OCI-LY7 (cell line): ENCODE results near the gene ALOX5AP. TPM values are rescaled to one million over a fixed set of nuclear protein-coding genes. Genes with fewer than 3 reads are reported as not detected.

Experiments used
- BruUV-seq: library from RNA; stranded (reverse); fragments of 400-500 nt; replicated peaks from 2 replicates; lab custom pipeline; 2021; lab: Mats Ljungman, UMichigan
- CTCF ChIA-PET: fragments of 300-600 bp; sonication (Branson Sonifier 250); formaldehyde crosslinking; loops from one replicate; lab custom pipeline; 2022; ENCODE audit warnings: antibody characterized with exemption; ENCODE audit not compliant: unreplicated experiment; lab: Charles Lee
- POLR2A ChIA-PET: fragments of 300-600 bp; sonication (Branson Sonifier 250); formaldehyde crosslinking; loops from one replicate; lab custom pipeline; 2022; ENCODE audit warnings: antibody characterized with exemption; lab: Charles Lee
- DNase-seq: peaks from one replicate; pipeline ENCODE4 v3.0.0-alpha.2; 2015; ENCODE audit warnings: low spot score
- H2AFZ ChIP-seq: fragments of 200-600 bp; sonication (generic), shearing (Covaris generic); 2 replicates; pipeline ENCODE4 v1.6.1; 2014; ENCODE audit warnings: mild to moderate bottlenecking, antibody characterized with exemption, low read length, moderate library complexity
- H3K27ac ChIP-seq: fragments of 200-600 bp; sonication (generic); 2 replicates; pipeline ENCODE4 v1.5.1; 2014; ENCODE audit warnings: mixed run types, low read depth, mild to moderate bottlenecking, moderate library complexity, low read length, inconsistent platforms; ENCODE audit not compliant: poor library complexity, severe bottlenecking
- H3K36me3 ChIP-seq: fragments of 200-600 bp; sonication (generic); 2 replicates; pipeline ENCODE4 v1.6.1; 2014; ENCODE audit warnings: mild to moderate bottlenecking, antibody characterized with exemption, low read length, moderate library complexity, mixed read lengths; ENCODE audit not compliant: insufficient read depth
- H3K4me1 ChIP-seq: fragments of 200-600 bp; sonication (generic); 2 replicates; pipeline ENCODE4 v1.5.1; 2014; ENCODE audit warnings: mild to moderate bottlenecking, low read length; ENCODE audit not compliant: insufficient read depth, poor library complexity, severe bottlenecking
- H3K4me2 ChIP-seq: fragments of 200-600 bp; sonication (generic); 2 replicates; pipeline ENCODE4 v1.6.1; 2014; ENCODE audit warnings: mild to moderate bottlenecking, low read length
- H3K4me3 ChIP-seq: fragments of 200-600 bp; sonication (generic); 2 replicates; pipeline ENCODE4 v1.5.1; 2014; ENCODE audit warnings: mild to moderate bottlenecking, low read depth, low read length; ENCODE audit not compliant: poor library complexity, severe bottlenecking
- H3K79me2 ChIP-seq: fragments of 200-600 bp; sonication (generic); 2 replicates; pipeline ENCODE4 v1.6.1; 2016; ENCODE audit warnings: low read depth, mild to moderate bottlenecking, low read length, moderate library complexity, mixed read lengths; ENCODE audit not compliant: insufficient read depth
- H3K9me2 ChIP-seq: fragments of 200-600 bp; sonication (generic); 2 replicates; pipeline ENCODE4 v1.6.1; 2016; ENCODE audit warnings: mild to moderate bottlenecking, low read length, mixed read lengths; ENCODE audit not compliant: insufficient read depth
- H3K9me3 ChIP-seq: fragments of 200-600 bp; sonication (generic); 2 replicates; pipeline ENCODE4 v1.6.1; 2014; ENCODE audit warnings: mild to moderate bottlenecking, mixed run types, low read length, mixed read lengths
- H4K20me1 ChIP-seq: fragments of 200-600 bp; sonication (generic); 2 replicates; pipeline ENCODE4 v1.6.1; 2014; ENCODE audit warnings: mild to moderate bottlenecking, antibody characterized with exemption, low read length, moderate library complexity, mixed read lengths; ENCODE audit not compliant: insufficient read depth
- EZH2phosphoT487 ChIP-seq: fragments of 200-600 bp; sonication (generic); IDR thresholded peaks from 2 replicates; pipeline ENCODE4 v1.6.1; 2018; ENCODE audit warnings: low read depth, borderline replicate concordance, mild to moderate bottlenecking, mixed run types, antibody characterized with exemption, low read length, moderate library complexity, mixed read lengths
- intact Hi-C: fragments of 100-400 bp; cut with micrococcal nuclease; formaldehyde crosslinking; loops from one replicate; pipeline ENCODE4 v1.10.0; 2022; ENCODE audit not compliant: unreplicated experiment
- total RNA-seq, 2 experiments: library from RNA; depleted of rRNA in 1 of 2; stranded (reverse); fragments of >200 nt in 1 of 2; shearing (Covaris generic) in 1 of 2; gene quantifications; 2 replicates each; pipeline ENCODE4 v1.2.3, GENCODE V29; 2014 to 2022
- TF ChIP-seq, protein P1 (sequence below): fragments of 200-600 bp; sonication (generic); conservative IDR thresholded peaks from 2 replicates; pipeline ENCODE4 v1.5.1; 2014; ENCODE audit warnings: mild to moderate bottlenecking, antibody characterized with exemption, low read length, moderate library complexity, mixed read lengths

Gene ALOX5AP
- total RNA-seq, 2 experiments from 2014 or later, result 89.9 to 90.9 TPM

- BruUV-seq, result no TSS peak
Measured at GRCh38 chr13:30757026-30757742, 21.8 kb downstream of the ALOX5AP start.

DNA sequence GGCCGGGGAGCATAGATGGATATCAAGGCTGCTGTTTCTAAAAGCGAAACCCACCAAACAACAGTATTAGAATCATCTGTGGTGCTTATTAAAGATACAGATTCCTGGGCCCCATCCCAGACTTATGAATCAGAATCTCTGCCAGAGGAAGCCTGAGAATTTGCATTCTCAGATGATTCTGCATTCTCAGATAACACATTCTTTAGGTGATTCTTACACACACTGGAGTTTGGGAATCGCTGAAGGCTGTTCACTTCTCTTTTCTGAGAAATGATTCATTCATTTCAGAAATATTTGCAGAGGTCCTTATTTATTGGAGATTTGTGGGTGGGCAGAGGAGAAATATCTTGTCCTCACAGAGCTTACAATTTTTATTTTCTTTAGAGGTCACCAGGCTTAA, 24.4 kb downstream of the ALOX5AP start:
- BruUV-seq, result no TSS peak
- H3K79me2 ChIP-seq, result no peaks in the 10 kb centered on the region
- peaks cover 57% of the 10 kb centered on the region for H3K36me3 ChIP-seq
- H3K9me3 ChIP-seq, result no peaks in the 10 kb centered on the region
- H3K4me1 ChIP-seq, result no peaks in the 10 kb centered on the region
- ChIA-PET POLR2A (interaction anchor here (0.6 kb wide), 1 partner anchor 29 kb away, joined by 9 read pairs; no protein-coding TSS in a partner anchor), CTCF (no interaction called here)
- intact Hi-C loops, result no loop called here
- H3K27ac ChIP-seq, result no peak overlapping the region
- no peak overlapping the region for H2AFZ ChIP-seq
- TF ChIP-seq EZH2phosphoT487, result no peak
- TF ChIP-seq, protein P1, sequence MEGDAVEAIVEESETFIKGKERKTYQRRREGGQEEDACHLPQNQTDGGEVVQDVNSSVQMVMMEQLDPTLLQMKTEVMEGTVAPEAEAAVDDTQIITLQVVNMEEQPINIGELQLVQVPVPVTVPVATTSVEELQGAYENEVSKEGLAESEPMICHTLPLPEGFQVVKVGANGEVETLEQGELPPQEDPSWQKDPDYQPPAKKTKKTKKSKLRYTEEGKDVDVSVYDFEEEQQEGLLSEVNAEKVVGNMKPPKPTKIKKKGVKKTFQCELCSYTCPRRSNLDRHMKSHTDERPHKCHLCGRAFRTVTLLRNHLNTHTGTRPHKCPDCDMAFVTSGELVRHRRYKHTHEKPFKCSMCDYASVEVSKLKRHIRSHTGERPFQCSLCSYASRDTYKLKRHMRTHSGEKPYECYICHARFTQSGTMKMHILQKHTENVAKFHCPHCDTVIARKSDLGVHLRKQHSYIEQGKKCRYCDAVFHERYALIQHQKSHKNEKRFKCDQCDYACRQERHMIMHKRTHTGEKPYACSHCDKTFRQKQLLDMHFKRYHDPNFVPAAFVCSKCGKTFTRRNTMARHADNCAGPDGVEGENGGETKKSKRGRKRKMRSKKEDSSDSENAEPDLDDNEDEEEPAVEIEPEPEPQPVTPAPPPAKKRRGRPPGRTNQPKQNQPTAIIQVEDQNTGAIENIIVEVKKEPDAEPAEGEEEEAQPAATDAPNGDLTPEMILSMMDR, result no peak
- no peaks in the 10 kb centered on the region for H4K20me1 ChIP-seq
- H3K9me2 ChIP-seq, result no peaks in the 10 kb centered on the region
- no peak for DNase-seq
- H3K4me3 ChIP-seq, result no peak overlapping the region
- H3K4me2 ChIP-seq, result no peak overlapping the region

More at GRCh38 chr13:30757026-30757742, 21.8 kb downstream of the ALOX5AP start:
- Histone ChIP-seq H3K4me2 (no peak overlapping the region), H3K9me2 (no peaks in the 10 kb centered on the region), H3K36me3 (peaks cover 53% of the 10 kb centered on the region), H2AFZ (no peak overlapping the region), H3K4me3 (no peak overlapping the region), H3K9me3 (no peaks in the 10 kb centered on the region), H3K27ac (no peak overlapping the region), H4K20me1 (no peaks in the 10 kb centered on the region), H3K4me1 (no peaks in the 10 kb centered on the region), H3K79me2 (no peaks in the 10 kb centered on the region)
- TF ChIP-seq EZH2phosphoT487, result no peak
- TF ChIP-seq, protein P1, result no peak
- ChIA-PET POLR2A (no interaction called here), CTCF (no interaction called here)
- no peak for DNase-seq
- intact Hi-C loops, result no loop called here

DNA sequence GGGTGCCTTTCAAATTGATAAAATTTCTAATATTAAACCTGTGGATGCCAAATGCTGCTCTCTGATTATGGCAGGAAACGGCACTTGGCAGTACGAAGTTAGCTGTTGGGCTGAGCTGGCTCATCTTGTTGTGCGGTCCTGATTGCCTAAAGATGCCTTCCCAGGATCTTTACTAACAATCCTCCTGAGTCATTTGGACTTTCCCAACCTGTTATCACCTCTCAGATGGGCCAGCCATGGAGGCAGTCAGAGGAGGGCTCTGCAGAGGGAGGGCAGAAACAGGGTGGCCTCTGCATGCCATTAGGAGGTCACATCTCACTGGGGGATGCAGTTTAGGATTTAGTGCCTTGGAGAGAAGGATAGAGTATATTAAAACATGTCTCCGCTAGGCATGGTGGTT, 27.3 kb downstream of the ALOX5AP start:
- POLR2A ChIA-PET, result interaction anchor here (1.1 kb wide), 1 partner anchor 10 kb away, joined by 5 read pairs; no protein-coding TSS in a partner anchor
- BruUV-seq, result no TSS peak
- H3K36me3 ChIP-seq, result peaks cover 52% of the 10 kb centered on the region
- CTCF ChIA-PET, result no interaction called here
- no peak overlapping the region for H3K4me2 ChIP-seq
- no peak overlapping the region for H2AFZ ChIP-seq
- H3K4me3 ChIP-seq, result no peak overlapping the region
- no peak overlapping the region for H3K27ac ChIP-seq
- DNase-seq, result no peak
- TF ChIP-seq, protein P1, result no peak
- TF ChIP-seq EZH2phosphoT487, result no peak
- H3K4me1 ChIP-seq, result peaks cover 22% of the 10 kb centered on the region
- no peaks in the 10 kb centered on the region for H4K20me1 ChIP-seq
- intact Hi-C loops, result no loop called here
- no peaks in the 10 kb centered on the region for H3K9me2 ChIP-seq
- H3K9me3 ChIP-seq, result no peaks in the 10 kb centered on the region
- no peaks in the 10 kb centered on the region for H3K79me2 ChIP-seq
